HPDE6-E6E7 (cell line): ENCODE results near the gene XAGE5.
"Not testable (repeated sequence)": the region's sequence is repeated elsewhere in the genome, so short reads cannot be mapped to it uniquely, and the experiment has no call there.

Experiments
- DNase-seq: peaks from one replicate; pipeline ENCODE4 v3.0.0; 2011; ENCODE audit warnings: missing footprints; ENCODE audit errors: extremely low spot score

XAGE5 gene, protein sequence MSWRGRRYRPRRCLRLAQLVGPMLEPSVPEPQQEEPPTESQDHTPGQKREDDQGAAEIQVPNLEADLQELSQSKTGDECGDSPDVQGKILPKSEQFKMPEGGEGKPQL

GRCh38 chrX:52811065-52811625, at the start of gene XAGE5:
Gene XAGE5 (plus strand): TSS chrX:52811287. CDS start chrX:52812567, 1,280 bp downstream.
- DNase-seq = no peak

DNA sequence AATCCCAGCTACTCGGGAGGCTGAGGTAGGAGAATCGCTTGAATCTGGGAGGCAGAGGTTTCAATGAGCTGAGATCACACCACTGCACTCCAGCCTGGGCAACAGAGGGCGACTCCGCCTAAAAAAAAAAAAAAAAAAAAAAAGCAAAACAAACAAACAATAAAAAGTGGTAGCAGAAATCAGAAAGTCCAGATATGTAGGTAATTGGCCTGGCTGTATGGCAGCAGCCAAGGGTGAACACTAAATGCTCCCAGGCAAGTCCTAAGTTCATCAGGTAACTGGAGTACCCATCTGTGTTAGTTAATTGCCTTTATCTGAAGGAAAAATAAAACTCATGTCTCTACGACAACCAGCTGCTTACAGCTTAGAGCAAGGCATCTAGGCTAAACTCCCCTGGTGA, 45.1 kb upstream of the XAGE5 start:
- DNase-seq = not testable (repeated sequence)

- DNase-seq = not testable (repeated sequence)
These were observed 37.6 kb upstream of the XAGE5 start for GRCh38 chrX:52773504-52773903.

GRCh38 chrX:52797327-52797726, 13.8 kb upstream of the XAGE5 start, which contains the start of gene SPANXN5:
Gene SPANXN5 (minus strand): TSS chrX:52797427. CDS start chrX:52797348, 79 bp downstream.
- not testable (repeated sequence) for DNase-seq

DNA sequence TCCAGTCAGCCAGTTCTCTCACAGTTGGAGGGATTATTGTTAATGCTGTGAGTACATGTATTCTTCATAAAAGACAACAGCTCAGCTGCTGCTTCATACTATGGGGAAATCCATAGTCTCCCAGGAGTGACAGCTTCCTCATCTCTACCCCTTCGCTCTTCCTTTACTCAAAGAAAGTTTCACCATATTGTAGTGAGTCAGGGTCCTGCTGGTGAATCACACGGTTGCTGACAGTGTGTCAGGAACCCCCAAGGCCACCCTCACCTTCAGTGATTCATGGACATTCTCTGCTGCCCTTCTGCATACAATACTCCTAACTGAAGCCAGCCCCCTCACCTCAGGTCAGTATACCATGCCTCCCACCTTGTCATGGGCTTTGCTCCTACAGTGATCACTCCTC, 6.2 kb upstream of the XAGE5 start:
- DNase-seq = not testable (repeated sequence)

DNA sequence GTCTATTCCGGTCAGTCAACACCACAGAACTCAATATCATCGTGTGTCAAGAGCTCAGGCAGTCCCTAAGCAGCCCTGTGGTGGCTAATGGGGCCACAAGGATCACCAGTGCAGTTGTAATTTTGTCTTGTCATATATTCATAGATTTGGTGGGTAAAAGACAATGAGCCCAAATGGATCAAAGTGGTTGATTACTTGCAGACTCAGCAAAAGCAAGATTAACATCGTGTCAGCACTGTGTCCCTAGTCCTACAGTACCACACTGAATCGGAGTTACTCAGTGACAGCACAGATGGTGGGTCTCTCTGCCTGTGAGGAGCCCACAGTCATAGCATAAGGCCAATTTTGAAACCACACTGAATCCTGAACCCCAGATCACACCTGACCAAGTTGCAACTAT, 8.7 kb downstream of the XAGE5 start:
- DNase-seq = no peak

GRCh38 chrX:52821079-52821760, 10.1 kb downstream of the XAGE5 start:
- DNase-seq = no peak

DNA sequence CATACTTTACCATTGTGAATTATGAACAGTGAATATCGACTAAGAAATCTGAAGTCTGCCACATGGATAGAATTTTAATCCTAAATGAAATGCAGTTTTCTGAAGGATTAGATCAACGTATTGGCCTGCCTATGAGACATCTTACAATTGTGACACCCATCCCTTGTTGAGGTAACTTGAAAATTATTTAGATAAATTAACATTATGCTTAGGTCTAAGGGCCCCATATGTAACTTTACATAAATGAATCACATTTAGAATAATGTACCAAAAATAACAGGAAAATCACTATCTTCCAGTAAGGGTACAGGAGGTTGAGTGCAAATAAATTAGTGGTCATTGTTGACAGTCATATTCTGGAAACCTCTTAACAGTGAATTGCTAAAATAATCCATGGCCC, 13.5 kb downstream of the XAGE5 start:
- no peak for DNase-seq

DNA sequence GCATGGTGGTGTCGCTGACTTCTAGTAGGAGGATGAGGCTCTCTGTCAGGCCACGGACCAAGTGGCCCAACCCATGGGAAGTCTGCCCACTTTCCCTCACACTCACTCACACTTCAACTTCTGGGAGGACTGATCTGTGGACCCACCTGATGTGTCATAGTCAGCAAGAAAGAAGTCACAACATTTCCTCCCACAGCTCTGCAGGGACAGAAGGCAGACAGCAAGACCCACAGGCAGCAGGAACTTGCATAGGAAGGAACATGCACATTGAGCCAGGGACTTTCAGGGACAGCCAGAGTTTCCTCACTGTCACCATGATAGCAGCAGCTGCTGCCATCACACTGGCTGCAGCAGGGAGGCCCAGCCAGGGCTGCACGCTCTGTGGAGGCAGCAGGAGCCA, 19.5 kb downstream of the XAGE5 start:
- DNase-seq = no peak

DNA sequence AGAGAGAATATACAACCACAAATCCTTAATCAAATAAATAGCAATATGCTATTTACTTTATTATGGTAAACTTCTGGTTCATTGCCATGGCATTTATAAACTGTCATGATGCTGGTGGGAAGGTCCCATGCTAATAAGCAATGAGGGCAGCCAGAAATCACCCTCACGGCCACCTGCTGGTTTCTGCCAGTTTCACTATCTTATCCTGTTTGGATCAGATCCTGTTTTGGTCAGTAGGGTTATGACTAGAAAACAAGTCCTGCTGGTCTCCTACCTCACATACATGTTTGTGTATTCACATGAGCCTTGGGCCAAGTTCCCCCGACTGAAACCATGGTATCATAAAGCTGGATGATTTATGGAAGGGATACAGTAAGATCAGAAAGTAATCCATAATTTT, 28.1 kb downstream of the XAGE5 start:
- DNase-seq = no peak

DNA sequence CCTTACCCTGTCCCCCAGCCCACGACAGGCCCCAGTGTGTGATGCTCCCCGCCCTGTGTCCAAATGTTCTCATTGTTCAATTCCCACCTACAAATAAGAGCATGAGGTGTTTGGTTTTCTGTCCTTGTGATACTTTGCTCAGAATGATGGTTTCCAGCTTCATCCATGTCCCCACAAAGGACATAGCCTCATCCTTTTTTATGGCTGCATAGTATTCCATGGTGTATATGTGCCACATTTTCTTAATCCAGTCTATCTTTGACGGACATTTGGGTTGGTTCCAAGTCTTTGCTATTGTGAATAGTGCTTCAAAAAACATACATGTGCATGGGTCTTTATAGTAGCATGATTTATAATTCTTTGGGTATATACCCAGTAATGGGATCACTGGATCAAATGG, 32.5 kb downstream of the XAGE5 start:
- not testable (repeated sequence) for DNase-seq

- DNase-seq = no peak
These were observed 41.2 kb downstream of the XAGE5 start for GRCh38 chrX:52852110-52852860.

DNA sequence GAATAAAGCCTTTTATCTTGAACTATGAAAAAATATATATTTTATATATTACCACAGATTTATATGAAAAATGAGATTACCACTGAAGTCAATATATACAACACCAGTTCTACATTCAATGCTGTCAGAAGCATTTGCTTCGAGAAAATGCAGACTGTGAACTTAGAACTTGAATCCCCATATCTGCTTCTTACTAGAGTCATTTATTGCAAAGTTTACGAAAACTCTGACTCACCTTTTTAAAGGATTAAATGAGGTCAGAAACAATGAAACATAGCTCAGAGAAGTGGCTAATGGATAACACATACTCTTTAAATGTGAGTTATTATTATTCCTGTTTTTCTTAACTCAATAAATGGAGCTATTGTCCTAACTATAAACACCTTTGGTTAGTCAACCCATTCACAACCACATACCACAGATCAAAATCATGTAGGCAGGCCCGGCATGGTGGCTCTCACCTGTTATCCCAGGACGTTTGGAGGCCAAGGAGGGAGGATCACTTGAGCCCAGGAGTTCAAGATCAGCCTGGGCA, 46.0 kb downstream of the XAGE5 start:
- DNase-seq = not testable (repeated sequence)

DNA sequence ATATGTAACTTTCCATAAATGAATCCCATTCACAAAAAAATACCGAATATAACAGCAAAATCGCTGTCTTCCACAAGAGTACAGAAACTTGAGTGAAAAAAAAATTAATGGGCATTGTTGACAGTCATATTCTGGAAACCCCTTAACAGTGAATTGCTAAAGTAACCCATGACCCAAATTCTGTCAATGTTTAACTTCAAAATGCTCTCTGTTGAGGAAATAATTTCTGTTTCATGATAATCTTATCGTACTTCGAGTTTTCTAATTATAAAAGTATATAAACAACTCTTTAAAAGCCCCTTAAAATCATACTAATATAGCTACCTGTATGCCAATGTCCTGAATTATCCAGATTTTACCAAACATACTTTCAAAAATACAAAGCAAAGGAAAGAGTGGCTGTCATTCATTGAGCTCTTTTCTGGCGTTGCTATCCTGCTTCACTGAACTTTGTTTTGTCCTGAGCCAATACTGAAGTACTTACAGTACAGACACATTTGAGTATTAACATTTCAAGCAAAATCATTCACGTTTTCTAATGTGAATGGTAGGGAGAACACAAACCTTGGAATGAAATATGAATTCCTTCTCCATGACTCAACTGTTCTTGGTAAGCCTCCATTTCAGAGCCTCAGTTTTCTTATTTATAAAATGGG, 54.4 kb downstream of the XAGE5 start:
- DNase-seq = no peak
